Activated CD4-positive, alpha-beta T cell treated with anti-CD3 and anti-CD28 coated beads for 4 hours (primary cell): ENCODE results near the gene MKLN1.
A peak's percentile ranks its signal among the peaks of the same experiment; 100 is the strongest.
"Not testable (repeated sequence)": the region's sequence is repeated elsewhere in the genome, so short reads cannot be mapped to it uniquely, and the experiment has no call there.

Source experiments
- DNase-seq, 2 donors: peaks; one replicate each; pipeline ENCODE4 v3.0.0-alpha.2; 2020

The MKLN1 gene

GRCh38 chr7:131404226-131404911 lies 76.7 kb downstream of the MKLN1 start:
- no peak for DNase-seq

- no peak for DNase-seq
These were observed 81.6 kb downstream of the MKLN1 start for GRCh38 chr7:131409129-131409766.

- DNase-seq = no peak
These were observed 84.4 kb downstream of the MKLN1 start for GRCh38 chr7:131412031-131412430.

- DNase-seq = no peak
These were observed 86.0 kb downstream of the MKLN1 start for GRCh38 chr7:131413711-131414110.

GRCh38 chr7:131424219-131424822 lies 96.6 kb downstream of the MKLN1 start:
- DNase-seq = peak in 1 of 2 donors; percentile 28

- DNase-seq = no peak
These were observed 98.3 kb downstream of the MKLN1 start for GRCh38 chr7:131425992-131426391.

- not testable (repeated sequence) for DNase-seq
These were observed 103.2 kb downstream of the MKLN1 start for GRCh38 chr7:131430826-131431225.

- no peak for DNase-seq
These were observed 103.6 kb downstream of the MKLN1 start for GRCh38 chr7:131431289-131431688.

- DNase-seq = no peak
These were observed 104.1 kb downstream of the MKLN1 start for GRCh38 chr7:131431756-131432155.

GRCh38 chr7:131436384-131436783 lies 108.7 kb downstream of the MKLN1 start:
- no peak for DNase-seq

GRCh38 chr7:131438969-131439368 lies 111.3 kb downstream of the MKLN1 start:
- no peak for DNase-seq

GRCh38 chr7:131443496-131443895 lies 115.8 kb downstream of the MKLN1 start:
- DNase-seq = no peak

- no peak for DNase-seq
These were observed 117.0 kb downstream of the MKLN1 start for GRCh38 chr7:131444683-131445082.

- no peak for DNase-seq
These were observed 121.8 kb downstream of the MKLN1 start for GRCh38 chr7:131449373-131449902.

- DNase-seq = no peak
These were observed 126.8 kb downstream of the MKLN1 start for GRCh38 chr7:131454498-131454897.

- DNase-seq = no peak
These were observed 127.3 kb downstream of the MKLN1 start for GRCh38 chr7:131455001-131455400.

- no peak for DNase-seq
These were observed 127.9 kb downstream of the MKLN1 start for GRCh38 chr7:131455546-131455945.

- no peak for DNase-seq
These were observed 128.7 kb downstream of the MKLN1 start for GRCh38 chr7:131456338-131456737.

GRCh38 chr7:131459256-131459655 lies 131.6 kb downstream of the MKLN1 start:
- DNase-seq = no peak

- DNase-seq = no peak
These were observed 134.4 kb downstream of the MKLN1 start for GRCh38 chr7:131462059-131462458.

- DNase-seq = not testable (repeated sequence)
These were observed 135.0 kb downstream of the MKLN1 start for GRCh38 chr7:131462715-131463114.

- no peak for DNase-seq
These were observed 139.2 kb downstream of the MKLN1 start for GRCh38 chr7:131466735-131467365.

GRCh38 chr7:131467788-131468187 lies 140.1 kb downstream of the MKLN1 start:
- DNase-seq = no peak
